Kidney (tissue), 14 donors: ENCODE results near the gene TMPRSS3. TPM values are rescaled to one million over a fixed set of nuclear protein-coding genes. Genes with fewer than 3 reads are reported as not detected.
A peak's percentile ranks its signal among the peaks of the same experiment; 100 is the strongest.

Experiments used
- DNase-seq, 5 donors: peaks; one replicate each; pipeline ENCODE4 v3.0.0-alpha.2; 2013 to 2020
- FAIRE-seq: peaks from 2 replicates; lab custom pipeline; 2012; peaks lifted over from hg19 to GRCh38; lab: Jason Lieb, UNC
- H3K27ac ChIP-seq, 2 donors: one replicate each; pipeline ENCODE4 v1.7.0; 2013; ENCODE audit warnings: low read depth in 2 of 2, low read length in 2 of 2, inconsistent platforms in 1 of 2
- H3K27me3 ChIP-seq: one replicate; pipeline ENCODE4 v1.7.1; 2013; ENCODE audit warnings: low read length, inconsistent platforms; ENCODE audit not compliant: control insufficient read depth, insufficient read depth
- H3K36me3 ChIP-seq, 3 donors: one replicate each; pipeline versions ENCODE4 v1.7.0 to v1.7.1; 2013; ENCODE audit warnings: low read length in 3 of 3, control low read depth in 1 of 3, inconsistent platforms in 1 of 3; ENCODE audit not compliant: insufficient read depth in 3 of 3, control insufficient read depth in 2 of 3
- H3K4me1 ChIP-seq, 3 donors: one replicate each; pipeline versions ENCODE4 v1.7.0 to v1.7.1; 2013; ENCODE audit warnings: low read length in 3 of 3, inconsistent platforms in 1 of 3, low read depth in 1 of 3; ENCODE audit not compliant: control insufficient read depth in 2 of 3, insufficient read depth in 2 of 3
- H3K4me3 ChIP-seq, 3 donors: one replicate each; pipeline versions ENCODE4 v1.7.0 to v1.8.1; 2013; ENCODE audit warnings: low read length in 3 of 3, control low read depth in 1 of 3, inconsistent platforms in 1 of 3
- H3K9ac ChIP-seq, 3 donors: one replicate each; pipeline versions ENCODE4 v1.7.0 to v1.7.1; 2013; ENCODE audit warnings: low read length in 3 of 3, control low read depth in 1 of 3, inconsistent platforms in 1 of 3
- H3K9me3 ChIP-seq, 3 donors: one replicate each; pipeline versions ENCODE4 v1.7.0 to v1.7.1; 2013; ENCODE audit warnings: low read length in 3 of 3, control low read depth in 1 of 3, inconsistent platforms in 1 of 3; ENCODE audit not compliant: control insufficient read depth in 2 of 3, insufficient read depth in 1 of 3
- CTCF ChIP-seq: IDR thresholded peaks from 3 replicates; pipeline ENCODE4 v1.5.1; 2012; ENCODE audit warnings: mild to moderate bottlenecking, moderate library complexity, borderline replicate concordance; ENCODE audit not compliant: insufficient read depth; ENCODE audit errors: extremely low read depth
- intact Hi-C: fragments of 100-400 bp; cut with DNase I; formaldehyde crosslinking; loops from one replicate; pipeline ENCODE4 v1.11.1; 2022
- polyA plus RNA-seq: library from polyadenylated mRNA; stranded (reverse); fragments of 350-450 nt; fragmentation: Illumina TruSeq; extraction: RNeasy Lipid Tissue Mini Kit (QIAGEN cat#74804); gene quantifications from one replicate; pipeline ENCODE4 v1.2.3, GENCODE V29; 2014; ENCODE audit warnings: low read depth, low replicate concordance; ENCODE audit not compliant: insufficient read depth
- total RNA-seq: library from RNA; stranded (reverse); fragmentation: NEBNext Ultra II Directional; extraction: Animal tissue kit (Norgen Biotek cat#: 25700); gene quantifications from one replicate; pipeline ENCODE4 v1.2.1, GENCODE V29; 2021
- donor health status: control.
- donor health status: control.
- donor health status: control.
- donor health status: control.
- donor health status: control.
- donor health status: DM: yes; HTN: yes; CAD: no.
- donor health status: Normal renal cell carcinoma (clear cell type).

Gene TMPRSS3
- total and polyA plus RNA-seq, 2 donors from 2014 or later: 3.0 to 15.4 TPM

DNA sequence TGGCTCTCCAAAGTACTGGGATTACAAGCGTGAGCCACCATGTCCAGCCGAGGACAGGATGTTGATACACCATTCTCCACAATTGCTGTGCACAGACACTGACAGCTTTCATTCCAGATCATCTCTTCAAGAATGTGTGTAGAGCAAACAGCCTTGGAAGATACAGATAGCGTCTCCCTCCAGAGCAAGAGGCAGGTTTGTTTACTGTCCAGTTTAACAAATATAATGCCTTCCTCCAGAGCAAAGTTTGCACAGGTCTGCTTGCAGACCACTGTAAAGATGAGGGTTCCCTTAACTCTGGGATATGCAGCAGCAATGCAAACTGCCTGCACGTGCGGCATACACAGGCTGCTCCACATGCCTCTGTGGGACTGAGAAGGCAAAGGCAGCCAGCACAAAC lies 4.6 kb downstream of the TMPRSS3 start:
- DNase-seq (no peak), FAIRE-seq (no peak)
- no peak overlapping the region for H3K4me3 ChIP-seq
- no peaks in the 10 kb centered on the region for H3K27me3 ChIP-seq
- no peak for TF ChIP-seq CTCF
- H3K36me3 ChIP-seq: no peaks in the 10 kb centered on the region
- no peak overlapping the region for H3K9ac ChIP-seq
- no peaks in the 10 kb centered on the region for H3K9me3 ChIP-seq
- intact Hi-C loops: no loop called here
- peaks cover 0 to 4% (median 0%) of the 10 kb centered on the region in 3 donors for H3K4me1 ChIP-seq
- no peak overlapping the region for H3K27ac ChIP-seq

DNA sequence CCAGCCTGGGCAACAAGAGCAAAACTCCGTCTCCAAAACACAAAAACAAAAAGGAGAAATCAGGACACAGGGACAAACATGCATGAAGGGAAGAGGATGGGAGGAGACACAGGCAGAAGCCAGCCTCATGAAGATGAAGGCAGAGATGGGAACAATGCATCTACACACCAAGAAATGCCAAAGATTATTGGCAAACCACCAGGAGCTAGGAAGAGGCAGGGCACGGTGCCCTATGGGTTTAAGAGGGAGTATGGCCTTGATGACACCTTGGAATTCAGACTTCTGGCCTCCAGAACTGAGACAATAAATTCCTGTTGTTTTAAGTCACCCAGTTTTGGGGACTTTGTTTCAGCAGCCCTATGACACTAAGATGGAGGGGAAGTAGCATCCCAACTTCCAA lies 5.2 kb downstream of the TMPRSS3 start:
- no peaks in the 10 kb centered on the region for H3K36me3 ChIP-seq

DNA sequence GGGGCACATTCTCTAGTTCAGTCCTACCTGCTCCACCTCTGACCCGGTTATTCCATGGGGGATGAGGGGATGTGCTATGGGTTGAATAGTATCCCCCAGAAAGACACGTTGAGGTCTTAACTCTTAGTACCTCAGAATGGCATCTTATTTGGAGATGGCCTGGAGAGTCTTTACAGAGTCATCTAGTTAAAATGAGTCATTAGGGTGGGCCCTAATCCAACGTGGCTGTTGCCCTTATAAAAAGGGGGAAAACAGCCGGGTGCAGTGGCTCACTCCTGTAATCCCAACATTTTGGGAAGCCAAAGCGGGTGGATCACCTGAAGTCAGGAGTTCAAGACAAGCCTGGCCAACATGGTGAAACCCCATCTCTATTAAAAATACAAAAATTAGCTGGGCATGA lies 5.7 kb downstream of the TMPRSS3 start:
- Histone ChIP-seq H3K4me1 (peaks cover 0 to 4% (median 0%) of the 10 kb centered on the region in 3 donors), H3K9me3 (no peaks in the 10 kb centered on the region), H3K9ac (no peak overlapping the region), H3K27ac (no peak overlapping the region), H3K4me3 (no peak overlapping the region), H3K27me3 (no peaks in the 10 kb centered on the region), H3K36me3 (no peaks in the 10 kb centered on the region)
- intact Hi-C loops: no loop called here
- FAIRE-seq (no peak), DNase-seq (no peak)
- no peak for TF ChIP-seq CTCF

More for the DNA sequence above, 5.2 kb downstream of the TMPRSS3 start:
- no peaks in the 10 kb centered on the region for H3K9me3 ChIP-seq
- no peak overlapping the region for H3K9ac ChIP-seq
- DNase-seq: no peak
- peaks cover 0 to 4% (median 0%) of the 10 kb centered on the region in 3 donors for H3K4me1 ChIP-seq
- H3K4me3 ChIP-seq: no peak overlapping the region
- no peak overlapping the region for H3K27ac ChIP-seq
- no peak for FAIRE-seq
- TF ChIP-seq CTCF: no peak
- intact Hi-C loops: no loop called here
- H3K27me3 ChIP-seq: no peaks in the 10 kb centered on the region

DNA sequence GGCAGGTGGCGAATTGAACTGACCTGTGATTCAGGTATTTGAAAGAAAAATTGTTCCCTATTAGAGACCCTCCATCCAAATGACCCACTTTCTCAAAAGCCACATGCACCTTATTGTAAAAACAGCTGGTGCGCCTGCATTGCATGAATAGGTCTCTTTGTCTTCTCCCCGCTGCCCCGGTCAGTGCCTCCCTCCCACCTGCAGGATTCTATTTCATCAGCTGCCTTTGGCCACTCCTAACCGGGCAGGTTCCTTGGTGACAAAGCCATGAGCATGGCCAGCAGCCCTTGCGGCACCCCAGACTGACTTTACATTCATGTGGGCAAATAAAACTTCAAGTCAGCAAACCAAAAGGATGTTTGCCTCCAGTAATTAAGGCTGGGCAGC lies 6.4 kb downstream of the TMPRSS3 start:
- intact Hi-C loops: no loop called here
- DNase-seq: peak in 4 of 5 donors; percentile 78 to 89 (median 84)
- Histone ChIP-seq H3K27ac (peak overlapping the region; percentile 33 to 41), H3K9ac (peak overlapping the region in 1 of 3 donors; percentile 29), H3K4me3 (peak overlapping the region in 1 of 3 donors; percentile 35), H3K9me3 (no peaks in the 10 kb centered on the region), H3K36me3 (no peaks in the 10 kb centered on the region), H3K27me3 (no peaks in the 10 kb centered on the region), H3K4me1 (peaks cover 0 to 3% (median 0%) of the 10 kb centered on the region in 3 donors)
- no peak for TF ChIP-seq CTCF
- FAIRE-seq: no peak
